HT1080 (cell line): ENCODE measurements around the gene CDKN2A. TPM values are rescaled to one million over a fixed set of nuclear protein-coding genes. Genes with fewer than 3 reads are reported as not detected.

ENCODE experiments used
- DNase-seq: peaks from one replicate; pipeline ENCODE4 v3.0.0-alpha.2; 2015; ENCODE audit warnings: low read depth
- total RNA-seq: library from RNA; depleted of rRNA; stranded (reverse); fragments of >200 nt; shearing (Covaris generic); gene quantifications from 2 replicates; pipeline ENCODE4 v1.2.3, GENCODE V29; 2014; rRNA removed

Gene CDKN2A
- total RNA-seq, 1 experiment from 2014 or later = not detected

- DNase-seq = no peak
Observed at GRCh38 chr9:21945606-21946005, 48.6 kb downstream of the CDKN2A start.

- no peak for DNase-seq
Observed at GRCh38 chr9:21943464-21943863, 50.7 kb downstream of the CDKN2A start.

GRCh38 chr9:21941337-21941995 is 52.7 kb downstream of the CDKN2A start:
- DNase-seq = no peak

GRCh38 chr9:21936161-21936560 is 58.0 kb downstream of the CDKN2A start:
- DNase-seq = no peak

- no peak for DNase-seq
Observed at GRCh38 chr9:21935631-21936030, 58.6 kb downstream of the CDKN2A start.

GRCh38 chr9:21933865-21934264 is 60.3 kb downstream of the CDKN2A start:
- DNase-seq = no peak

GRCh38 chr9:21933281-21933680 is 60.9 kb downstream of the CDKN2A start:
- no peak for DNase-seq

GRCh38 chr9:21931428-21931827 is 62.8 kb downstream of the CDKN2A start:
- DNase-seq = no peak

GRCh38 chr9:21927752-21928151 is 66.4 kb downstream of the CDKN2A start:
- no peak for DNase-seq

GRCh38 chr9:21923694-21924093 is 70.5 kb downstream of the CDKN2A start:
- no peak for DNase-seq

- no peak for DNase-seq
Observed at GRCh38 chr9:21919377-21920362, 74.5 kb downstream of the CDKN2A start.

Other genes starting within 250 kb of the CDKN2A start
- 1.8 and 1.9 TPM in 2 replicates for gene MTAP, start 191.8 kb downstream of the CDKN2A start, total RNA-seq
- gene CDKN2B-AS1, start 399 bp upstream of the CDKN2A start, total RNA-seq = 2.7 and 3.8 TPM in 2 replicates
- gene CDKN2B, start 14.9 kb upstream of the CDKN2A start, total RNA-seq = not detected in 2 replicates